ENCODE results near the gene MEF2C.
"Not testable (repeated sequence)": the region's sequence is repeated elsewhere in the genome, so short reads cannot be mapped to it uniquely, and the experiment has no call there.

MEF2C gene

DNA sequence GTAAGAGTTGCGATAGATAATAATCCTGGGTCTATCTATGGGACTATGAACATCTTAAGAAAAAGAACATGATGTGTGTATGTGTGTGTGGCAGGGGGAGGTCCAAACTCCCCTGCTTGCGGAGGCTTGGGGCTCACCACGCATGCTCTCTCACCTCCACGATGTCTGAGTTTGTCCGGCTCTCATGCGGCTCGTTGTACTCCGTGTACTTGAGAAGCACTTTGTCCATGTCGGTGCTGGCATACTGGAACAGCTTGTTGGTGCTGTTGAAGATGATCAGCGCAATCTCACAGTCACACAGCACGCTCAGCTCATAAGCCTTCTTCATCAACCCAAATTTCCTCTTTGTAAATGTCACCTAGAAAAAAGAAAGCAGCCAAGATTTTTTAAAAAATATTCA is 78.5 kb downstream of the MEF2C start:
- no peak overlapping the region for H3K4me3 ChIP-seq

DNA sequence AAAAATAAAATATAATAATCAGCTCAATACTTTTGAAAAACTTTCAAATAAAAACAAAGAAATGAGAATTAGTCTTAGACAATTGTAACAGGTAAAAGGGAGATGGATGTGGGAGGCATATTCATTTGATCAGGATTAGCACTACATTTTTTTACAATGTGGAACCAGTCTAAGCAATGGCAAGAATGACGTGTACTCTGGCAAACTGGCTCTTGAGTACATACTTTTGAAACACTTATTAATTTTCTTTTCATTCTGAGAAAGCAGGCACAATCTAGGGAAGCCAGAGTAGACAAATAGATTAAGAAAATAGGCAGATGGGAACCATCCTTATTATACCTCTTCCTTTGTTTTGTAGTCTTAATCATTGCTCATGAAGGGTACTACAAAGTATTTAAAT is 79.7 kb downstream of the MEF2C start:
- no peak overlapping the region for H3K4me3 ChIP-seq
- no peaks in the 10 kb centered on the region for H3K27me3 ChIP-seq
- no peak for DNase-seq
- no peak for TF ChIP-seq CTCF (IDR thresholded peaks at IDR 0.05)
- peaks cover 0 to 25% (median 15%) of the 10 kb centered on the region in 3 donors for H3K36me3 ChIP-seq
- H3K27ac ChIP-seq = no peak overlapping the region
- H3K9me3 ChIP-seq = no peaks in the 10 kb centered on the region
- intact Hi-C loops (cut with DNase I; ENCODE audit: low total_unique reads) = no loop called here
- H3K4me1 ChIP-seq = peaks cover 0 to 20% (median 0%) of the 10 kb centered on the region in 4 donors

More for the DNA sequence above, 78.5 kb downstream of the MEF2C start:
- no peak overlapping the region for H3K27ac ChIP-seq
- peaks cover 0 to 18% (median 6%) of the 10 kb centered on the region in 3 donors for H3K36me3 ChIP-seq
- intact Hi-C loops (cut with DNase I; ENCODE audit: low total_unique reads) = no loop called here
- TF ChIP-seq CTCF (IDR thresholded peaks at IDR 0.05) = no peak
- no peaks in the 10 kb centered on the region for H3K27me3 ChIP-seq
- DNase-seq = no peak
- H3K4me1 ChIP-seq = peaks cover 0 to 20% (median 0%) of the 10 kb centered on the region in 4 donors
- H3K9me3 ChIP-seq = no peaks in the 10 kb centered on the region

- Histone ChIP-seq H3K4me1 (peaks cover 0 to 10% (median 0%) of the 10 kb centered on the region in 4 donors), H3K27me3 (no peaks in the 10 kb centered on the region), H3K27ac (no peak overlapping the region), H3K4me3 (no peak overlapping the region), H3K36me3 (peaks cover 0 to 25% (median 15%) of the 10 kb centered on the region in 3 donors), H3K9me3 (no peaks in the 10 kb centered on the region)
- intact Hi-C loops (cut with DNase I; ENCODE audit: low total_unique reads) = no loop called here
- TF ChIP-seq CTCF (IDR thresholded peaks at IDR 0.05) = no peak
- no peak for DNase-seq
Measured at GRCh38 chr5:88799938-88800535, 82.9 kb downstream of the MEF2C start.

DNA sequence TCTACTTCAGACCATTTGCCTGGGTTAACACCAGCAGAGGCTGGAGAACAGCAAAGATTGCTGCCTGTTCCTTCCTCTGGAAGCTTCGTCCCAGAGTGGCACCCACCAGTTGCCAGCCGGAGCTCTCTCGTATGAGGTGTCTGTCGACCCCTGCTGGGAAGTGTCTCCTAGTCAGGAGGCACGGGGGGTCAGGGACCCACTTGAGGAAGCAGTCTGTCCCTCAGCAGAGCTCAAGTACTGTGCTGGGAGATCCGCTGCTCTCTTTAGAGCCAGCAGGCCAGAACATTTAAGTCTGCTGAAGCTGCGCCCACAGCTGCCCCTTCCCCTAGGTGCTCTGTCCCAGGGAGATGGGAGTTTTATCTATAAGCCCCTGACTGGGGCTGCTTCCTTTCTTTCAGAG is 84.1 kb downstream of the MEF2C start:
- H3K27ac ChIP-seq; DNase-seq; H3K4me3 ChIP-seq; intact Hi-C loops (cut with DNase I; ENCODE audit: low total_unique reads); H3K9me3 ChIP-seq; H3K27me3 ChIP-seq: not testable (repeated sequence)
- H3K4me1 ChIP-seq = peaks cover 0 to 10% (median 0%) of the 10 kb centered on the region in 4 donors
- peaks cover 0 to 17% (median 9%) of the 10 kb centered on the region in 3 donors for H3K36me3 ChIP-seq

DNA sequence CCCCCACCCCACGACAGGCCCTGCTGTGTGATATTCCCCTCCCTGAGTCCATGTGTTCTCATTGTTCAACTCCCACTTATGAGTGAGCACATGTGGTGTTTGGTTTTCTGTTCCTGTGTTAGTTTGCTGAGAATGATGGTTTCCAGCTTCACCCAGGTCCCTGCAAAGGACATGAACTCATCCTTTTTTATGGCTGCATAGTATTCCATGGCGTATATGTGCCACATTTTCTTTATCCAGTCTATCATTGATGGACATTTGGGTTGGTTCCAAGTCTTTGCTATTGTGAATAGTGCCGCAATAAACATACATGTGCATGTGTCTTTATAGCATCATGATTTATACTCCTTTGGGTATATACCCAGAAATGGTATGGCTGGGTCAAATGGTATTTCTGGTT is 89.2 kb downstream of the MEF2C start:
- H3K9me3 ChIP-seq; H3K4me3 ChIP-seq; DNase-seq; H3K27me3 ChIP-seq; H3K27ac ChIP-seq; H3K4me1 ChIP-seq; intact Hi-C loops (cut with DNase I; ENCODE audit: low total_unique reads); H3K36me3 ChIP-seq: not testable (repeated sequence)

DNA sequence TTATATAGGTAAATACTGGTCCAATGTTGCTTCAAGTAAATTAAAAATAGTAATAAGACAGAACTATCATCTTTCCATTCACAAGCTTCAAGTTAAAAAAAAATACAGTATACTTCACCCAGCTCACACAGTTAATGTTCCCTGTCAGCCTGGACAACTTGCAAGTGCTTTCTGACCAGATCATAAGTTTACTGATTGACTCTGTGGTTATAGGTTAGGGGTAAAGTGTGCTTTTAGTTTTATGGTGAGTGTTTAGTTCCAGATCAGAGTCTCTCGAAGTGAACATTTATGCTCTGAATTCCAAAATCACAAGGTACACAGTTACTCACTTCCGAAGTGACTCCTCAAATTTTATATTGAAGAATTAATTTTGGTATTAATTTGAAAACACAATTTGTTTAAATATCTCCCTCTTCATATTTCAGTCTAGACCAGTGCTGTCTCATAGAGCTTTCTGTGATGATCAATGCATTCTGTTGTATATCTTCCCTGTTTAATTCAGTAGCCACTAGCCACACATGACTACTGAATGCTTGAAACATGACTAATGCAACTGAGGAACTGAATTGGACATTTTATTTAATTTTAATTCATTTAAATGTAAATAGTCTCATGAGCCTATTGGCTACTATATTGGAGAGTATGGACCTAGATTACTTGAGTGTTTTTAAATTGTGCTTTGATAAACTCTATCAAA is 90.7 kb downstream of the MEF2C start:
- Histone ChIP-seq H3K4me3 (no peak overlapping the region), H3K27me3 (no peaks in the 10 kb centered on the region), H3K4me1 (peaks cover 0 to 10% (median 3%) of the 10 kb centered on the region in 4 donors), H3K27ac (no peak overlapping the region), H3K36me3 (no peaks in the 10 kb centered on the region), H3K9me3 (no peaks in the 10 kb centered on the region)
- DNase-seq = no peak
- intact Hi-C loops (cut with DNase I; ENCODE audit: low total_unique reads) = no loop called here
- no peak for TF ChIP-seq CTCF (IDR thresholded peaks at IDR 0.05)
